IPS-18a (cell line): ENCODE results near the gene NRGN.

ENCODE experiments used
- H3K27ac ChIP-seq: one replicate; pipeline ENCODE4 v1.5.1; 2013; ENCODE audit warnings: low read length
- H3K27me3 ChIP-seq: one replicate; pipeline ENCODE4 v1.6.1; 2013; ENCODE audit warnings: mild to moderate bottlenecking, low read length; ENCODE audit not compliant: control insufficient read depth, insufficient read depth
- H3K36me3 ChIP-seq: one replicate; pipeline ENCODE4 v1.6.1; 2013; ENCODE audit warnings: low read depth, low read length; ENCODE audit not compliant: control insufficient read depth
- H3K4me1 ChIP-seq: one replicate; pipeline ENCODE4 v1.6.1; 2013; ENCODE audit warnings: low read depth, low read length; ENCODE audit not compliant: control insufficient read depth
- H3K4me3 ChIP-seq: one replicate; pipeline ENCODE4 v1.5.1; 2013; ENCODE audit warnings: low read length
- H3K9ac ChIP-seq: one replicate; pipeline ENCODE4 v1.6.1; 2013; ENCODE audit warnings: mild to moderate bottlenecking, low read length, moderate library complexity
- H3K9me3 ChIP-seq: one replicate; pipeline ENCODE4 v1.6.1; 2013; ENCODE audit warnings: low read depth, low read length; ENCODE audit not compliant: control insufficient read depth

Gene NRGN

DNA sequence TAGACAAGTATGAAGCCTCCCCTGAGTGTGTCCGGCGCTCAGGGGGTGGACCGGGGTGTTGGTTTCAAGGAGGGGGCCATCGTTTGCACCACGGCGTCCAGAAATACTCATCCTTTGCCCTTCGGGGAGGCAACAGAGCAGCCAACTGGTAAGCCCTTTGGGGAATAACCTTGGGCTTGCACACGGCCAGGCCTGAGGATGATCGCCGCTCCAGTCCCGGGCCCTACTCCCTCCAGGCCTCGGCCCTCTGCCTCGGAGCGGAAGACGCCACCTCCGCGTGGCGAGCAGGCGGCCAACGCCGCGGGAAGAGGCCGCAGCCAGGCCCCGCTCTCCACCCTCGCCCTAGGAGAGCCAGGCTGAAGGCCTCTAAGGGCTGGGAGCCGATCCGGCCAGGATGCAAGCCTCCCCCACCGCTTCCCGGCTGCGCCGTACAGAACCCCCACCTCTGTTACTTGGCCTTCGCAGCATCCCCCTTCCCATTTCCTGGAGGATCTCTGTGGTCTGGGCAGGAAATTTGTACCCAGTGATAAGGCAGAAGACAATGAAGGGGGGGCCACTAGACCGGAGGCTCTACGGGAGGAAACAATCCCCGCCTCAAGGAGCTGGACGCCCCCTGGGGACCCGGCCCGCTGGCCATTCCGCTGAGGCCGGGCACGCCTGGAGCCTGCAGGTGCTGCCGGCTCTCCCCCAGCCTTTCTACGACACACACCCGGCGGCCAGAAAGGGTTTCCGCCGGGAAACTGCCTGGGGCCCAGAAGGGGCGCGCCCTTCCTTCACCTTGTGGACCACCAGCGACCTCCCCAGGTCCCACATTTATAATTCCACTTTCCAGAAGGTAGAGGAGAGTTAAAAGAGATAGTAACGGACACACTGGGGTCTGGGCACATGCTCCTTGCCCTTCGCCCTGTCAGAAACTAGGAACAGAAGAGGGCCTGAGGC, 19.8 kb downstream of the NRGN start:
- H3K27ac ChIP-seq = no peak overlapping the region
- H3K27me3 ChIP-seq = peaks cover 90% of the 10 kb centered on the region
- H3K9me3 ChIP-seq = no peaks in the 10 kb centered on the region
- H3K4me1 ChIP-seq = peaks cover 12% of the 10 kb centered on the region
- no peak overlapping the region for H3K9ac ChIP-seq
- peak overlapping the region; percentile 62 for H3K4me3 ChIP-seq
- no peaks in the 10 kb centered on the region for H3K36me3 ChIP-seq

DNA sequence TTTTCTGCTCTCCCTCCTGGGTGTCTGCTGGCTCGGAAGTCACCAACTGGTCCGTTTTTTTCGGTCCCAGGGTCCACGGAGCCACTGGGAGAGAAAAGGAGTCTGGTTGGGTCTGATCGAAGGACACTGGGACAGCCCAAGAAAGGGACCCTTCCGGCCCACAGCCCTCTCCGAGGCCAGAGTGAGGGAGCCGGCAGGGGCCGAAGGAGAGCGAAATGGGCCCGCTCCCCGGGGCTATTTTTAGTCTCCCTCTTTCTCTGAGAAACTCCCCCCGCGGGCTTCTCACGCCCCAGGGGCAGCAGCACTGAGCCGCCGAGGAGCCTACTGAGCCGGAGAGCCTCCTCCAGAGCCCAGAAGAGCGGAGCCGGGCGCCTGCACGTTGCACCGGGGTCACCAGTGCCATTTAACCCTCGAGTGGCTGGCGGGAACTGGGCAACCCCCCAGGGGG, 20.5 kb downstream of the NRGN start:
- Histone ChIP-seq H3K4me1 (peaks cover 12% of the 10 kb centered on the region), H3K4me3 (peak overlapping the region; percentile 62), H3K36me3 (no peaks in the 10 kb centered on the region), H3K27me3 (peaks cover 83% of the 10 kb centered on the region), H3K27ac (no peak overlapping the region), H3K9me3 (no peaks in the 10 kb centered on the region), H3K9ac (no peak overlapping the region)

DNA sequence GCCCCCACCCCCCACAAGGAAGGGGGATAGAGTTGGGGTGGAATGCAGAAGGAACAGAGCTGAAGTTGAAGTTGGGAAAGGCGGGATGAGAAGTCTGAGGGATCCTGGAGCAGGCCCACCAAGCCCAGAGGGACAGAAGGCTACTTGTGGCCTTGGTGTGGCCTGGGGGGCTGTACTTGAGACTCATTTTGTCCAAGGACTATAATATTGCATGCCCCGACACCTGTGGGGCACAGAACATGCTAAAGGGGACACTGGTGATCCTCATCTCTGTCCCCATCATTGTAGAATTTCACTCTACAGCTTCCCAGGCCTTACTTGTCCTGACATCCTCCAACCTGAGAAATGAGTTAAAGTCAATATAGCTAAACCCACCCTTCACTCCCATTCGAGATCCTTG, 21.1 kb downstream of the NRGN start:
- H3K36me3 ChIP-seq = no peaks in the 10 kb centered on the region
- peaks cover 77% of the 10 kb centered on the region for H3K27me3 ChIP-seq
- no peaks in the 10 kb centered on the region for H3K9me3 ChIP-seq
- H3K9ac ChIP-seq = no peak overlapping the region
- H3K27ac ChIP-seq = no peak overlapping the region
- peaks cover 12% of the 10 kb centered on the region for H3K4me1 ChIP-seq
- H3K4me3 ChIP-seq = no peak overlapping the region

DNA sequence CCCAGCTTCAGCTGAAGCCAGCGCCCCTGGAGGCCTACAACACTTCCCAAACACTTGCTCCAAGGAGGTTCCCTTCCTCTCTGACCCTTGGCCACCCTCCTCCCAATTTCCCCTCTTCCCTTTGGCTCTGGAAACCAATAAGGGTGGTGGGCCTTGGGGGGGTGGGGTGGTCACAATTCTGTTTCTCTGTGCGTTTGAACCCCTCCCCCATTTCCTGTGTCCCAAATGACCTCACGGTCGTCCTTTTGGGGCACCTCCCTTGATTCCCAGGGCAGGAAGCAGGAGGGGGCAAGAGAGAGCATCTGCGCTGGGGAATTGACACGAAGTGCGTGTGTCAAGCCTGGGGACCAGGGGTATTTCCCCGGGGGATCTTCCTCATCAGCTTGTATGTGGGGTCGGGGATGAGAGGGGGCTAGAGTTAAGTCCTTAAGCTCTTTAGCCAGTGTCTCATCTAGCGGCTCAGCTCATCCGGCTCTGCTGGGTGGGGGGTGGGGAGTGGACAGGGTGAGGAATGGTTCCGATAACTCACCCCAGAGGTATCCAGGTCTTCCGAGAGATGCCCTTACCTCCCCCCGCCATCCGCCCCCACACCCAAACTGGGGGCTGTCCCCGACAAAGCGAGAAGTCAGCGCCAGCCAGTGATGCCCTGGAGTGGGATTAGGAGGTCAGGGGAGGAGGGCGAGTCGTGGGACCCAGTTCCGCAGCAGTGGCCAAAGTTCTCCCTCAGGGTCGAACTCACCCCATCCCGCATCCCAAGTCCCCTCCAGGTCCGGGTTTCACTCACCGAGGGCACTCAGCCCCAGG, 21.8 kb downstream of the NRGN start:
- peaks cover 12% of the 10 kb centered on the region for H3K4me1 ChIP-seq
- H3K9me3 ChIP-seq = no peaks in the 10 kb centered on the region
- peak overlapping the region; percentile 53 for H3K4me3 ChIP-seq
- no peak overlapping the region for H3K9ac ChIP-seq
- peaks cover 70% of the 10 kb centered on the region for H3K27me3 ChIP-seq
- H3K36me3 ChIP-seq = no peaks in the 10 kb centered on the region
- no peak overlapping the region for H3K27ac ChIP-seq

DNA sequence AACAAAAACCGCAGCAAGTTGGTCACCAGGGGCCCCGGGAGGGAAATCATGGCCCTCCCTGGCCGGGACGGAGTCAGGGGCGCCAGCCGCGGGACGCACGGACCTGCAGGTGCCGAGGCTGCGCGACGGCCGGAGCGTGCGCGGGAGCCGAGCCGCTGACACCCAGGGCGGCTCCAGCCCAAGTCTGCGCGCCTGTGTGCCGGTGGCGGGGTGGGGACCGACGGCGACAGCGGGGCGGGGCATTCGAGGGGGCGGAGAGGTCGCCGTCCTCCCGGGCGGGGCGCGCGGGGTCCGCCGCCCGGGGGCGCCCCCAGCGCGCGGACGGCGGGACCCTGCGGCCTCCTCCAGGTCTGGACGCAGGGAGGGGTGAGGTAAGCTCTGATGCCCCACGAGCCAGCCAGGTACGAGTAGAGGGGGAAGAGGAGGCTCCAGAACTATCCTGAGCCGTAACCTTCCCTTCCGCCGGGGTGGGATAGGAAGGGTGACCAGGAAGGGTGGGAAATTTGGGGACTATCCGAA, 22.4 kb downstream of the NRGN start, which contains the start of gene ESAM:
TSS of gene ESAM (minus strand) at position 186 of the 519 bp plus-strand sequence. CDS start at position 50, 136 bp downstream.
- H3K9ac ChIP-seq = no peak within 1 kb of the TSS
- H3K4me3 ChIP-seq = peak within 1 kb of the TSS; percentile 53
- no peaks in the 10 kb centered on the region for H3K9me3 ChIP-seq
- no peak within 1 kb of the TSS for H3K27ac ChIP-seq
- H3K4me1 ChIP-seq = peaks cover 12% of the 10 kb centered on the region
- peaks cover 5% of the 10 kb centered on the region for H3K36me3 ChIP-seq
- H3K27me3 ChIP-seq = peaks cover 64% of the 10 kb centered on the region

DNA sequence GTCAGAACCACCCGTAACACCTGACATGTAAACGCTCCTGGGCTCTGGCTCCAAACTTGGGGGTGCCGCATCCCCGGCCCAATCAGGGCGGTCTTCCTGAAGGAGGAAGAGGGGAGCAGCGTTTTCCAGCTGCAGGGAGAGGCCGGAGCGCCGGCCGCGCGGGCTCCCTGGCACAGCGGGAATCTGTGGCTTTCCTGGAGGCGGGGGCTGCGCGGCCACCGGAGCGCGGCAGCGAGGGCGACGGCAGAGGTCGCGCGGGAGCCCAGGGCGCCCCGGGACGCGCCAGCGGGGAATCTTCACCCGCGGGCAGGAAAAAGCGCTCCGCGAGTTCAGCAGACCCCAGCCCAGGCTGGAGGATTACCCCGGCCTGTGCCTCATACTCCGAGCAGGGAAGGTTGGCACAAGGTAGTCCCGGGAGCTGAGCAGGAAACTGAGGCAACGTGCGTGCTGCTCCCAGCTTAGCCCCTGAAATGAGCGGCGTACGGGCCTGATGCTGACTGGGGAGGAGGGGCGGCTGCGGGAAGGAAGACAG, 22.9 kb downstream of the NRGN start:
- Histone ChIP-seq H3K4me3 (peak overlapping the region; percentile 53), H3K9ac (no peak overlapping the region), H3K9me3 (no peaks in the 10 kb centered on the region), H3K4me1 (peaks cover 12% of the 10 kb centered on the region), H3K27ac (no peak overlapping the region), H3K36me3 (peaks cover 10% of the 10 kb centered on the region), H3K27me3 (peaks cover 58% of the 10 kb centered on the region)

DNA sequence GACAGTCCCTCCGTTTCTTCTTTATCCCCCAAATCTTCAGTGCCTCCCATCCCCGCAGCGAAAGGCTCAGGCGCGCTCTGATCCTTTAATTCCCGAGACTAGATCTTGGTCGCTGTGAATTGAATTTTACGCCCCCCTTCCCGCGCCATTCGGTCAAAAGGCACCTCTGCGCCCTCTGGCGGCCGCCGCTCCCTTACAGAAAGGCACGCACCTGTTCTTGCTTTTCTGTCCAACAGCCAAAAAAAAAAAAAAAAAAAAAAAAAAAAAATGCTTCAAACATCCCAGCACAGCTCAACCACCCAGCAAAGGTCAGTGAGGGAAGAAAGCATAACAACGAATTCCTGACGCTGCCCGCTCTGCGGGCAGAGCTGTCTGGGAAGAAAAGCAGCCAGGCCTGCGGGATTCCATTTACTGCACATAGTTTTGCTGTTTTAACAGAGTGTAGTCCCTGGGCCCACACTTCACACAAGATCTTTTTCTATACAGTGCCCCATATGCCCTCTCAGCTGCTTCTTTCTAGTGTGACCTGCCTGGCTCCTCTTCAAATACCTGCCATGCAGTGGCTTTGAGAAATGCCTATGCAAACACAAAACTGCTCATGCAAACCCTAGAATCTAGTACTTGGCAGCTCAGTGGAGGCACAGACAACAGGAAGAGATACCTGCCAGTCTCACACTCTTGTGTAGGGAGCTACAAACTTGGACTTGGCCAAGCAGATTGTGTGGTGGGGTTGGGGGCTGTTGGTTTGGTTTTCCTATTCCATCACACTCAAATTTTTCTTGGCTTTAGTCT, 23.6 kb downstream of the NRGN start:
- H3K27ac ChIP-seq = no peak overlapping the region

DNA sequence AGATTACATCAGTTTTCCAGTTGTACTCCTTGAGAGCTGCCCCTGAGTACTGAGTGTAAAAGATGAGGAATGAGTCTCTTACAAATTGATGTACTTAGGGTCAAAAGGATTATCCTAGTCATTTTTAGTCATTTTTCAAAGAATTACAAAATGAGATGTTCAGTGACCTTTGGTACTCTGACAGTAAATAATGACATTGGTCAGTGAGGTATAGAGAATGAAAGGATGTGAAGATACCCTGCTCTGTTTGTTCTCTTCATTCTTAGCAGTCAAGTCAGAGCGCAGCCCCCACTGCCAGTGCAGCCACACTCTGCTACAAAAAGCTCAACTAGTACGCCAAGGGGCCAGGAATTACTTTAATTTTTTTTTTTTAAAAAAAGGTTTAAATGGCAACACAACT, 26.4 kb downstream of the NRGN start:
- Histone ChIP-seq H3K27me3 (peaks cover 24% of the 10 kb centered on the region), H3K9ac (no peak overlapping the region), H3K4me1 (peaks cover 5% of the 10 kb centered on the region), H3K36me3 (peaks cover 18% of the 10 kb centered on the region), H3K9me3 (no peaks in the 10 kb centered on the region), H3K4me3 (no peak overlapping the region), H3K27ac (no peak overlapping the region)

More for the DNA sequence above, 23.6 kb downstream of the NRGN start:
- Histone ChIP-seq H3K9ac (no peak overlapping the region), H3K4me3 (peak overlapping the region; percentile 53), H3K27me3 (peaks cover 52% of the 10 kb centered on the region), H3K9me3 (no peaks in the 10 kb centered on the region), H3K36me3 (peaks cover 12% of the 10 kb centered on the region), H3K4me1 (peaks cover 12% of the 10 kb centered on the region)

DNA sequence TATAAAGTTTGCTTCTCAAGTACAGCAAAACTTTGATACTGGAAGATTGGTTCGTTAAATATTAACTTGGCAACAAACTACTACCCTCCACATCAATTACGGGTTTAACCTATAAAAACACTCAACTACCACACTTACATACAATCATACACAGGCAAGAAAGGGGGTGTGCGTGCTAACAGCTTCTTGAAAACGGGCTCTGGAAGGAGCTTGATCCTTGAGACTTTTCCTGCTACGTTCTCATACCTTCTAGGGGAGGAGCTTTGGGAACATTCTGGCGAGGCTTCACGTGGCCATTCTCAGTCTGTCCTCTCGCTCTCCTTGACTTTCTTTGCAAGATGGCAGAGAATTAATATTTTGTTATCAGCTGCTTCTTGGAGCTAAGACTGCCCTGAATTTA, 29.2 kb downstream of the NRGN start:
- Histone ChIP-seq H3K9ac (no peak overlapping the region), H3K4me1 (no peaks in the 10 kb centered on the region), H3K9me3 (no peaks in the 10 kb centered on the region), H3K27ac (no peak overlapping the region), H3K36me3 (peaks cover 30% of the 10 kb centered on the region), H3K27me3 (no peaks in the 10 kb centered on the region), H3K4me3 (no peak overlapping the region)

DNA sequence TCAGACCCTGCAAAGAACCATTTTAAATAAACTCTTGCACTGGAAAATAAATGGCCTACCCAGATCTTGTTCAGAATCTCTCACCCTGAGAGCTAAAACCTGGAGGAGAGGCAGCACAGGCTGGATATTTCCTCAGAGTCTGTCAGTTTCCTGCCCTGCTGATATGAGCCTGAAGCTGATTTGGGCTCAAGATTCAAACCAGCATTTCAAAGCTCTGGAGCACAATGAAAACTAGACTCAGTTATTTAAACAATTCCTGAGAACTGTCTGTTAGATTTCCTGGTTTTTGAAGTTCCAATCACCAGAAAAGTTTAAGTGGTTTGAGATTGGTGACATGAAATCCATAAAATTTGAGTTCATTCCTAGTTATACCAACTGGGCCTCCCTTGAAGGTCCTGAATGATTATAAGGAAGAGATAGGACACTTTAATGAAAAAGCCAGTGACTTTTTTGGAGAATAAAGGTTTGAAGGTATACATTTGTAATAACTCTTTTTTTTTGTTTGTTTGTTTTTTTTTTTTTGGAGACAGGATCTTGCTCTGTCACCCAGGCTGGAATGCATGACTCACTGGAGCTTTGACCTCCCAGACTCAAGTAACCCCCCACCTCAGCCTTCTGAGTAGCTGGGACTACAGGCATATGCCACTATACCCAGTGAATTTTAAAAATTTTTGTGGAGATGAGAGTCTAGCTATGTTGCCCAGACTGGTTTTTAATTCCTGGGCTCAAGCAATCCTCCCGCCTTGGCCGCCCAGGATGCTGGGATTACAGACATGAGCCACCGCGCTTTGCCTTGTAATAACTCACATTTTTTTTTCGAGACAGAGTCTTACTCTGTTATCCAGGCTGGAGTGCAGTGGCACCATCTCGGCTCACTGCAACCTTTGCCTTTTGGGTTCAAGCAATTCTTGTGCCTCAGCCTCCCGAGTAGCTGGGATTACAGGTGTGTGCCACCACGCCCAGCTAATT, 30.3 kb downstream of the NRGN start:
- Histone ChIP-seq H3K9ac (no peak overlapping the region), H3K9me3 (no peaks in the 10 kb centered on the region), H3K4me1 (no peaks in the 10 kb centered on the region), H3K27me3 (no peaks in the 10 kb centered on the region), H3K36me3 (peaks cover 37% of the 10 kb centered on the region), H3K4me3 (no peak overlapping the region), H3K27ac (no peak overlapping the region)
